ENCODE data around the gene PCNX1. TPM values are rescaled to one million over a fixed set of nuclear protein-coding genes. Genes with fewer than 3 reads are reported as not detected.

PCNX1 gene
- total and polyA plus RNA-seq, 2 of the 4 experiments (the other 2 are of a cell fraction): 15.0 to 43.7 TPM

- no peak overlapping the region for H3K27ac ChIP-seq (ENCODE audit: insufficient read depth, low read length)
- ATAC-seq (ENCODE audit: low read depth): no peak
Measured at GRCh38 chr14:70943838-70944237, 36.6 kb downstream of the PCNX1 start.

More at GRCh38 chr14:70943838-70944237, 36.6 kb downstream of the PCNX1 start:
- no peak overlapping the region for H3K14ac ChIP-seq (replicated peaks; ENCODE audit: low read depth, low read length)
- no peak overlapping the region for H3K9ac ChIP-seq (ENCODE audit: low read depth, low read length)
- H2AK5ac ChIP-seq (ENCODE audit: low read depth, low read length): no peak overlapping the region
- TF ChIP-seq CTCF (conservative IDR thresholded peaks at IDR 0.05; ENCODE audit: low read depth, low read length) (no peak), MXI1 (IDR thresholded peaks at IDR 0.05; ENCODE audit: borderline replicate concordance, low read depth, low read length) (no peak), MAZ (IDR thresholded peaks at IDR 0.05; ENCODE audit: borderline replicate concordance, low read depth, low read length) (no peak), NFE2L2 (IDR thresholded peaks at IDR 0.05; ENCODE audit: low read depth, low read length) (no peak), MAFK (IDR thresholded peaks at IDR 0.05; ENCODE audit: low read depth, low read length) (no peak), RCOR1 (IDR thresholded peaks at IDR 0.05; ENCODE audit: insufficient replicate concordance, low read length) (no peak), ELK1 (IDR thresholded peaks at IDR 0.05; ENCODE audit: borderline replicate concordance, low read depth, low read length) (no peak)
- peaks cover 13 to 37% of the 10 kb centered on the region in 2 experiments for H3K79me1 ChIP-seq (ENCODE audit: low read depth in 1 of 2, low read length in 2 of 2)
- no peak for DNase-seq
- 86% methylated on average over 1 of the region's 1 CpG; no CpG with 5 or more reads in 1 of the 2 experiments for WGBS, 2 experiments (ENCODE audit: extremely low coverage in 2 of 2, insufficient read length in 1 of 2)
- no peak overlapping the region for H2AFZ ChIP-seq (replicated peaks; ENCODE audit: low read length, poor library complexity)
- H3K23ac ChIP-seq (ENCODE audit: low read depth, low read length): no peak overlapping the region
- H3K56ac ChIP-seq (ENCODE audit: extremely low read depth, insufficient read depth, low read length): no peak overlapping the region
- peaks cover 32% of the 10 kb centered on the region for H4K20me1 ChIP-seq (ENCODE audit: insufficient read depth, low read length)
- H3K36me3 ChIP-seq (ENCODE audit: control insufficient read depth, insufficient read depth, low read length): peaks cover 11% of the 10 kb centered on the region
- H2AK9ac ChIP-seq (replicated peaks; ENCODE audit: low read depth, low read length, poor library complexity): no peak overlapping the region
- H3K9me3 ChIP-seq (ENCODE audit: control insufficient read depth, insufficient read depth, low read length): peaks cover 15% of the 10 kb centered on the region
- no peak overlapping the region for H4K5ac ChIP-seq (ENCODE audit: low read depth, low read length)
- dilution Hi-C loops (cut with HindIII; ENCODE audit: low sequenced_read_pairs, unreplicated experiment) (no loop called here), in situ Hi-C loops (cut with MboI; ENCODE audit: low sequenced_read_pairs) (no loop called here), intact Hi-C loops (cut with micrococcal nuclease) (no loop called here)
- no peak overlapping the region for H4K8ac ChIP-seq (ENCODE audit: low read depth in 2 of 2, low read length in 2 of 2)
- H3K4me2 ChIP-seq (ENCODE audit: low read depth, low read length): no peak overlapping the region
- no peak overlapping the region for H2BK5ac ChIP-seq (ENCODE audit: low read depth, low read length, poor library complexity, severe bottlenecking)
- CTCF ChIA-PET: interaction anchor here (1.1 kb wide), 1 partner anchor 12 kb away, joined by 3 read pairs; no protein-coding TSS in a partner anchor
- H3K4me3 ChIP-seq (ENCODE audit: insufficient read depth, low read depth, low read length): no peak overlapping the region
- no peak overlapping the region for H2BK15ac ChIP-seq (ENCODE audit: low read depth, low read length)
- no peak overlapping the region for H3K18ac ChIP-seq (ENCODE audit: low read depth, low read length)
- no peaks in the 10 kb centered on the region for H3K9me1 ChIP-seq (ENCODE audit: insufficient read depth, low read length)
- no peak overlapping the region for H3K4ac ChIP-seq (ENCODE audit: low read depth, low read length)
- no peaks in the 10 kb centered on the region for H3K27me3 ChIP-seq (ENCODE audit: control insufficient read depth, insufficient read depth, low read length)
- H3K4me1 ChIP-seq (ENCODE audit: control insufficient read depth, insufficient read depth, low read length): no peaks in the 10 kb centered on the region
- no peak overlapping the region for H2BK120ac ChIP-seq (ENCODE audit: low read depth, low read length)
- H4K91ac ChIP-seq (ENCODE audit: insufficient read depth, low read depth, low read length): no peak overlapping the region
- POLR2A ChIA-PET (ENCODE audit: unreplicated experiment): no interaction called here
- no TSS peak for BruUV-seq (replicated peaks)
- no peak overlapping the region for H2BK20ac ChIP-seq (ENCODE audit: low read depth, low read length)
